ENCODE results near the gene GIPR.
"Not testable (repeated sequence)": the region's sequence is repeated elsewhere in the genome, so short reads cannot be mapped to it uniquely, and the experiment has no call there.

Gene GIPR

GRCh38 chr19:45693106-45693788 is 25.2 kb downstream of the GIPR start:
- DNase-seq: peak; percentile 74

- DNase-seq: no peak
Measured at GRCh38 chr19:45701676-45702075, 33.7 kb downstream of the GIPR start.

DNA sequence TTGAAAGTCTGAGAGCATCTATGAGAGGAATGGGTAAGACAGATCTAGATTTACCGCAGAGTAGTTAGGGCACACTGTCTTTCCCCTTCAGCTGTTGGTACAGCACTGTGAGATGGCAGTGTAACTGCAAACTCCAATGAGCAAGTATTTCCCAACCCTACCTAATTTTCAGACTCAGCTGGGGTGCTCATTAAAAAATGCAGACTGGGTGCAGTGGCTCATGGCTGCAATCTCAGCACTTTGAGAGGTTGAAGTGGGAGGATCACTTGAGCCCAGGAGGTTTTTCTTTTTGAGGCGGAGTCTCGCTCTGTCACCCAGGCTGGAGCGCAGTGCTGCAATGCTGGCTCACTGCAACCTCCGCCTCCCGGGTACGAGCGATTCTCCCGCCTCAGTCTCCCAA is 37.1 kb downstream of the GIPR start:
- DNase-seq: no peak

DNA sequence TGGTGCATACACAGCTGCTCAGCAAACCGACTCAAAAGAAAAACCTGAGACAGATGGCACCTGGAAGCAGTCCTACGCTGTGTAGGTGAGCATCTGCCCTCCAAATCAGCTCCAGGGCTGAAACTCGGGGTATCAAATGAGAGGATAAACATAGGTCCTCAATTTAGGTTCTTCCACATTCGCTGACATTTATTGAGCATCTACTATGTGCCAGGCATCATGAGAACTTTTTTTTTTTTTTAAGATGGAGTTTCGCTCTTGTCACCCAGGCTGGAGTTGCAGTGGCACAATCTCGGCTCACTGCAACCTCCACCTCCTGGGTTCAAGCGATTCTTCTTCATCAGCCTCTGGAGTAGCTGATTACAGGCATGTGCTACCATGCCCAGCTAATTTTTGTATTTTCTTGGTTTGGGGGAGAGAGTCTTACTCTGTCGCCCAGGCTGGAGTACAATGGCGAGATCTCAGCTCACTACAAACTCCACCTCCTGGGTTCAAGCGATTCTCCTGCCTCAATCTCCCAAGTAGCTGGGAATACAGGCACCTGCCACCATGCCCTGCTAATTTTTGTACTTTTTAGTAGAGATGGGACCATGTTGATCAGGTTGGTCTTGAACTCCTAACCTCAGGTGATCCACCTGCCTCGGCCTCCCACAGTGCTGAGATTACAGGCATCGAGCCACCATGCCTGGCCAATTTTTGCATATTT is 37.8 kb downstream of the GIPR start:
- DNase-seq: no peak

DNA sequence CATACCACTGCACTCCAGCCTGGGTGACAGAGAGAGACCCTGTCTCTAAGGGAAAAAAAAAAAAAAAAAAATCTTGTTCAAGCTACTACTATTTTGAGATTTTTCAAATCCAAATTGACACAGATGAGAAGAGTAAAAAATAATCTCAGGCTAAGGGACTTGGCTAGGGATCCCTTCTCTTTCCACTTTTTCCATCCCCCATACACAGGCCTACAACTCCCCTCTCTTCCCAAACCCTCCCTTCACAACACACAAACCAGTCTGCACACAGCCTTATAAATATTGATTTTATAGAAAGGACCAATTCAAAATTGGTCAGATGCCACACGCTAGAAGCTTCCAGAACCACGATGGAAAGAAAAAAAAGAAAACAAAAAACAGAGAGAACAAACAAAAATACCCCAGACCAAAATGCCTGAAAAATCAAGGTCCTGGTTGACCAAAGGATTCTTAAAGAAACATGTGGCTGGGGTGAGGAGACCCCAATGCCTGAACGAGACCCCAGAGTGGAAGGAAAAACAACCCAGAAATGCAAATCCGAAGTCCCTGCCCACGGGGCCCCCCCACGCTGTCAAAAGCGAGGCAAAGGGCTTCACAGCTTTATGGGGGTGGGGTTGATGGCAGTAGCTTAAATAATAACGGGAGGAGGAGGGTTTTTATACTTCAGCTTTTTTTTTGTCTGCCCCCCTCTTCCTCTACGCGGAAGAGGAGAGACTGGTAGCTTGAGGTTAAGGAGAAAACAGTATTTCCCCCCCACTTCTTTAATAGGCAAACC is 42.5 kb downstream of the GIPR start:
- no peak for DNase-seq

DNA sequence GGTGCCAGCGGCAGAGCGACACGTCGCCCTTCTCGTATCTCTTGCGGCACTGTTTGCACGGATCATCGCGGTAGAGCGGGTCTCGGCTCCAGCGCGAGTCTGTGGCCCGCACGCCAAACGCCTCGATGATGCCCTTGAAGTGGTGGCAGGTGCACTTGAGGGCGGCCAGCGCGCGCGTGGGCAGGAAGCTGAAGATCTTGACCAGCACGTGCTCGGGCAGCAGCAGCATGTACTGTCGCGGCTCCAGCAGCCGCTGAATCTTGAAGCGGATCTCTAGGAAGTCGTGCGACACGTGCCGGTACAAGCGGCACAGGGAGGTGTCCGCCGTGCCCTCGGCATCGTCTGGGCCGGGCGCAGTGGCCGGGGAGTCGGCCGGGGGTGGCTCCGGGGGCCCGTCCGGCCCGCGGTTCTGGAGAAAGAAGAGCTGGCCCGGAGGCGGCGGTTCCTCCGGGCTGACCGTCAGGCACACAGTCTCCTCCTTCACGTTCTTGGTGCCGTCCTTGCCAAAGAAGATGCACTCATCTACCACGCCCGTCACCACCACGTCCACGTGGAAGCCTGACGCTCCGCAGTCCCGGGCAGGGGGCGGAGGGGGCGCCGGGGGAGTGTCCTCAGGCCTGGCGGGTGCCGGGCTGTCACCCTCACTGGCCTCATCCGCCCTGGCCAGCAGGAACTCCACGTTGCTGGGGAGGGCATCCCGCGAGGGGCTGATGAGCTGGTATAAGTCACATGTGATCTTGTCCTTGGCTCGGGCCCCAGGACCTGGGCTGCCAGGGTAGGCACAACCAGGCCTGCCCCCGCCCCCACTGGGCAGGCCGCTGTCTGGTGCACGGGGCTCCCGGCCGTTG is 44.1 kb downstream of the GIPR start:
- no peak for DNase-seq

- no peak for DNase-seq
Measured at GRCh38 chr19:45712699-45713067, 44.7 kb downstream of the GIPR start.

- no peak for DNase-seq
Measured at GRCh38 chr19:45713141-45713540, 45.1 kb downstream of the GIPR start.

- DNase-seq: no peak
Measured at GRCh38 chr19:45715139-45715538, 47.1 kb downstream of the GIPR start.

GRCh38 chr19:45716359-45717130 is 48.5 kb downstream of the GIPR start:
- peak; percentile 27 for DNase-seq

- DNase-seq: peak; percentile 98
Measured at GRCh38 chr19:45717131-45717982, 49.3 kb downstream of the GIPR start.

- no peak for DNase-seq
Measured at GRCh38 chr19:45717983-45718650, 50.1 kb downstream of the GIPR start.

- DNase-seq: not testable (repeated sequence)
Measured at GRCh38 chr19:45720065-45720464, 52.0 kb downstream of the GIPR start.

DNA sequence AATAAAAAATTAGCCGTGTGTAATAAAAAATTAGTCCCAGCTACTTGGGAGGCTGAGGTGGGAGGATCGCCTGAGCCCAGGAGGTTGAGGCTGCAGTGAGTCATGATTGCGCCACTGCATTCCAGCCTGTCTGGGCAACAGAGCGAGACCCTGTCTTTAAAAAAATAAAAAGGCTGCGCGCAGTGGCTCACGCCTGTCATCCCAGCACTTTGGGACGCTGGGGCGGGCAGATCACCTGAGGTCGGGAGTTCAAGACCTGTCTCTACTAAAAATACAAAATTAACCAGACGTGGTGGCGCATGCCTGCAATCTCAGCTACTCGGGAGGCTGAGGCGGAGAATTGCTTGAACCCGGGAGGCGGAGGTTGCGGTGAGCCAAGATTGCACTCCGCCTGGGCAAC is 60.7 kb downstream of the GIPR start:
- DNase-seq: not testable (repeated sequence)

DNA sequence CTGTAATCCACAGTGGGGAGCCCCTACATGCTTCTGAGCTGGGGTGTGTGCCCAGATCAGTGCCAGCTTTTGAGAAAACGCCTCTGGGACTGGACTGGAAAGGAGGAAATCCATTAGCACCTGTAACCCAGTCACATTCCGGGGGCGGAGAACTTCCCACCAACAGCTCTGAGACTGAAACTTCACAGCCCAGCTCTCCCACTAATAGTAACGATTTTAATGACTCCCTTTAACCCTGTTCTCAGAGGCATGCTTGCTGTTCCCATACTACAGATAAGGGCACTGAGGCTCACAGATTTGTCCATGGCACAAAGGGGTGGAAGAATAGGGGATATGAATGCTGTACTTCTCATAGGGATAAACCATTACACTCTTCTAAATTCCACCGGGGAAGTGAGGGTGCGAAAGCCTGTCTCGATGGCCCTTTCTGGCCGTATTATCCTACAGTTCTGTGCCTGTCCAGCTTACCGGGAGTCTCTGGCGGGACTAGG is 61.8 kb downstream of the GIPR start:
- DNase-seq: peak; percentile 14

GRCh38 chr19:45730368-45731288 is 62.6 kb downstream of the GIPR start, which contains the start of gene FBXO46:
Gene FBXO46, minus strand, starts transcription at chr19:45730896. Its CDS starts 17,401 bp downstream, at chr19:45713495.
- DNase-seq: peak; percentile 98
